CD4-positive, alpha-beta T cell treated with Interleukin-1 beta for 1 hour (primary cell): ENCODE results near the gene C9orf153.
A peak's percentile ranks its signal among the peaks of the same experiment; 100 is the strongest.
"Not testable (repeated sequence)": the region's sequence is repeated elsewhere in the genome, so short reads cannot be mapped to it uniquely, and the experiment has no call there.

ENCODE experiments used
- DNase-seq, 2 donors: peaks; one replicate each; pipeline ENCODE4 v3.0.0-alpha.2; 2020 to 2022

The C9orf153 gene

GRCh38 chr9:86262492-86262891 lies 3.0 kb upstream of the C9orf153 start:
- DNase-seq, result no peak

- DNase-seq, result no peak
Measured at GRCh38 chr9:86257391-86257790, 2.1 kb downstream of the C9orf153 start.

DNA sequence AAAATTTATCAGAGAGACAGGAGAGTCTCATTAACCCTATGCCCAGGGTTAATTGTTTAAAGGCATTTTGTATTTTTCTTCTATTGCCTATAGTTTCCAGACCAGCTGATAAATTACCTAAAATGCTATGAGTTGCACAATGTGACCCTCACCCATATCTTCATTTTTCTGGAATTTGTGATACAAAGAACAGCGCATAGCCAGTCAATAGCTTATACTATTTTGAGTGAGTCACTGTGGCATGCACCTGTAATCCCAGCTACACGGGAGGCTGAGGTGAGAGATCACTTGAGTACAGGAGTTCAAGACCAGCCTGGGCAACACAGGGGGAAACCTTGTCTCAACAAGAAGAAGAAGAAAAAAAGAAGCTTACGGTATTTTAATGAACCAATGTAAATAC lies 2.8 kb downstream of the C9orf153 start:
- no peak for DNase-seq

- no peak for DNase-seq
Measured at GRCh38 chr9:86253577-86253976, 5.9 kb downstream of the C9orf153 start.

GRCh38 chr9:86252870-86253269 lies 6.6 kb downstream of the C9orf153 start:
- no peak for DNase-seq

GRCh38 chr9:86250123-86250522 lies 9.3 kb downstream of the C9orf153 start:
- DNase-seq, result no peak

GRCh38 chr9:86248746-86249145 lies 10.7 kb downstream of the C9orf153 start:
- DNase-seq, result no peak

DNA sequence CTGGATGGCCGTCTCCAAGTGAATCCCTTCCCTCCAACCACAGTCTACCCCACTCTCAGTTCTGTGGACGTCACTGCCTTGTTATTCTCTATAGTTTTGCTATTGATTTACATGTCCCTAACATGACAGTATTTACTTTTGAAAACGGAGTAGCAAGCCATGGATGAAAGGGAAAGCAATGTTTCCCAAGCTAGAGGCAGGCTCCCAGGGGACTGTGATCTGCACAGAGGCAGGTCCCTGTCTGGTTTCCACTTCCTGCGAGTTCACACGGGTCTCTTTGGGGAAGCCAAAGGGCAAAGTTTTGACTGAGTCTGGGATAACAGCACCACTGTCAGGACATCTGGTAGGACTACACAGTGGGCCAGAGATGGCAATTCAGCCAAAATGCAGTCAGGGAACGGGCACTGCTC lies 12.7 kb downstream of the C9orf153 start:
- DNase-seq, result no peak

- no peak for DNase-seq
Measured at GRCh38 chr9:86242071-86242470, 17.4 kb downstream of the C9orf153 start.

- no peak for DNase-seq
Measured at GRCh38 chr9:86241216-86241615, 18.2 kb downstream of the C9orf153 start.

GRCh38 chr9:86238861-86239770 lies 20.3 kb downstream of the C9orf153 start:
- no peak for DNase-seq

DNA sequence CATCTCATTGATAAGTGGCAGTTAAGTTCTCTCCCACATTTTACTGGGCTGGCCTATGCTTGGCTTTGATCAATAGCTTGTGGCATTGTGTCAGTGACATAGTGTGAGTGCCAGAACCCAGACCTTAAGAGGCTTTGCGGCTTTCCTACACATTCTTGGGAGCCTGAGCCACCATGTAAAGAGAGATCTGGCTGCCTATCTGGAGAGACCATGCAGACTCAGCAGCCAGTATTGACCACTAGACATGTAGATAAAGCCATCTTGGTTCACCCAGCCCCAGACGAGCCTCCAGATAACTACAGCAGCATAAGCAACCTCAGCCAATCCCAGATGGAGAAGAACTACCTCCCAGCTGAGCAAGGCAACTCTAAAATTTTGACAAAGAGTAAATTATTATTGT lies 28.6 kb downstream of the C9orf153 start:
- DNase-seq, result no peak

- DNase-seq, result no peak
Measured at GRCh38 chr9:86222667-86223066, 36.8 kb downstream of the C9orf153 start.

DNA sequence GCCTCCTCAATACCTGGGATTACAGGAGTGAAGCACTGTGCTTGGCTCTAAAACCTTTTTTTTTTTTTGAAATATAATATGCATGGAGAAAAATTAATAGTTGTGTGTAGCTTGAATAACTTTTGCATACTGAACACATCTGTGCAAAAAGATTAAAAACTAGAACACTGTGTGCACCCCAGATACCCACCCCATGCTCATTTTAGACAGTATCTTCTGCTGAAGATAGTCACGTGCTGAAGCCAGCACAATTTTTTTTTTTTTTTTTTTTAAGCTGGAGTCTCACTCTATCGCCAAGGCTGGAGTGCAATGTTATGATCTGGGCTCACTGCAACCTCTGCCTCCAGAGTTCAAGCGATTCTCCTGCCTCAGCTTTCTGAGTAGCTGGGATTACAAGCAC lies 39.9 kb downstream of the C9orf153 start:
- DNase-seq, result no peak

DNA sequence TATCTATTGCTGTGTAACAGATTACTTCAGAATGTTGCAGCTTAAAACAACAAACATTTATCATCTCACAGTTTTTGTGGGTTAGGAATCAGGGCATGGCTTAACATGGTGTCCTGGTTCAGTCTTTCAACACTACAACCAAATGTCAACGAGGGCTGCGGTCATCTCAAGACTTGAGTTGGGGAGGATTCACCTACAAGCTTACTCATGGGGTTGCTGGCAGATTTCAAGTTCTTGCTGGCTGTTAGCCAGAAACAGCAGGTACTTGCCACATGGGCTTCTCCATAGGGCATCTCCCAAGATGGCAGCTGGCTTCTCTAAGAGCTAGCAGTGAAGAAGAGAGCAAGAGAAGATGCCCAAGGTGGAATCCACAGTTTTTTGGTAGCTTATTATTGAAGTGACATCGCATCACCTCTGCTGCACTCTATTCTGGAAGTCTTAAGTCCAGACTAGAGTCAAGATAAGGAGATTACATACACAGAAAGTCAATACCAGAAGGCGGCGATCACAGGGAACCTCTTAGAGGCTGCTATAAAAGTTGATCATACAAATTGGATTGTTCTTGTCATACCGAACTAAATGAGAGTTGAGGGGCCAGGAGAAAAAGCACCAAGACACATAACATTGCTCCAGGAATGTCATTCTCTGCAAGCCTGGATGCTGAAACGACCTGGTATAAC lies 42.2 kb downstream of the C9orf153 start:
- no peak for DNase-seq

DNA sequence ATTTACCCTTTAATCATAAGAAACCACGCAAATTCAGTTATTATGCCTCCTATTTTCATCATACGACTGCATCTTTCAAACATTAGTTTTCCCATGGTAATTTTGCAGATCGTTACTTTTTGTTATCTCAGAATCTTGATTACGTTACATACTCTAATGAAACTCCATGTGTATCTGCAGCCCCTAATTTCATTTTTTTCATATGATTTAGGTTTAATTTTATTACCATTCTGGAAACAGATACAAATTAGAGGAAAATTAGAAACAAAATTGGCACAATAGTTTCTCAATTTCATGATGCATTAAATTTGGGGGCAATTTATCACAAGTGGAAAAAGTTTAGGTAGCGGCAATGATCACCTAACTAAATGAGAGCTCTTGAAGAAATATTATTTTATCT lies 52.3 kb downstream of the C9orf153 start:
- no peak for DNase-seq

- peak; percentile 11 to 33 for DNase-seq
Measured at GRCh38 chr9:86202338-86202882, 57.0 kb downstream of the C9orf153 start.

GRCh38 chr9:86201474-86202337 lies 57.8 kb downstream of the C9orf153 start:
- no peak for DNase-seq

- peak in 1 of 2 donors; percentile 8 for DNase-seq
Measured at GRCh38 chr9:86200599-86201162, 58.8 kb downstream of the C9orf153 start.

DNA sequence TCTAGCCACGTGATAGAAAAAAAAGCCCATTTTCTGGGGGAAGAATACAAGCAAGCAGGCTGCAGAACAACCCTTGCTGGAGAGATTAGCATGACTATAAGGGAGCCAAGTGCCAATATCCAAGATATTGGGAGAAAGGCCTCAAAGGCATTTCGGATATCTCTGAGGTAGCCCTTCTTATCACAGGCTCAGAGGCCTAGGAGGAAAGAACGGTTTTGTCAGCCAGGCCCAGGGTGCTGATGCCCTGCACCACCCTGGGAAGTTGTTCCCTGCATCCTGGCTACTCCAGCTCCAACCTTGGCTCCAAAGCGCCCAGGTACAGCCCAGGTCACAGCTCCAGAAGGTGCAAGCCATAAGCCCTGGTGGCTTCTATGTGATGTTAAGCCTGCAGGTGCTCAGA lies 66.4 kb downstream of the C9orf153 start:
- DNase-seq, result no peak

DNA sequence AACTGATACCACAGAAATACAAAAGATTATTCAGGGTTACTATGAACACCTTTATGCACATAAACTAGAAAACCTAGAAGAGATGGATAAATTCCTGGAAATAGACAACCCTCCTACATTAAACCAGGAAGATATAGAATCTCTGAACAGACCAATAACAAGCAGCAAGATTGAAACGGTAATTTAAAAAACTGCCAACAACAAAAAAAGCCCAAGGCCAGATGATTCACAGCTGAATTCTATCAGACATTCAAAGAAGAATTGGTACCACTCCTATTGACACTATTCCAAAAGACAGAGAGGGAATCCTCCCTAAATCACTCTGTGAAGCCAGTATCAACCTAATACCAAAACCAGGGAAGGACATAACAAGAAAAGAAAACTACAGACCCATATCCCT lies 68.8 kb downstream of the C9orf153 start:
- not testable (repeated sequence) for DNase-seq

GRCh38 chr9:86187121-86187520 lies 72.3 kb downstream of the C9orf153 start:
- no peak for DNase-seq

DNA sequence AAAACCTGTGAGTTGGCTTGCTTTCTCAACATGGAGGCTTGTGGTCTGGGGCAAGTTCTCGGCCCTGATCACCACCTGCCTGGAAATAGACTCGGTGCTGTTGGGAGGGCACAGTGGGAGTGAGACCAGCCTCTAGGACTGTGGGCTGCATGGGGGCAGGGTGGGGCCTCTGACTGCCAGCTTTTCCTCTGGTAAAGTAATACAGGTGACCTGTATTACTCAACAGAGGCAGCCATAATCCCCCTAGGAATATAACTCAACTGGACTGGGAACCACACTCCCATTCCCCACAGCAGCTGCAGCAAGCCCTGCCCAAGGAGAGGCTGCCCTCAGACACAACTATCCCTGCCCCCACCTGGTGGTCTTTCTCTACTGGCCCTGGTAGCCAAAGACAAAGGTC lies 72.8 kb downstream of the C9orf153 start:
- no peak for DNase-seq
